ENCODE results near the gene ITPRID1. TPM values are rescaled to one million over a fixed set of nuclear protein-coding genes. Genes with fewer than 3 reads are reported as not detected.

The ITPRID1 gene
- total and polyA plus RNA-seq, 9 of the 15 experiments (the other 6 are each of a cell fraction or from before 2014, with no cell fraction given), result not detected

DNA sequence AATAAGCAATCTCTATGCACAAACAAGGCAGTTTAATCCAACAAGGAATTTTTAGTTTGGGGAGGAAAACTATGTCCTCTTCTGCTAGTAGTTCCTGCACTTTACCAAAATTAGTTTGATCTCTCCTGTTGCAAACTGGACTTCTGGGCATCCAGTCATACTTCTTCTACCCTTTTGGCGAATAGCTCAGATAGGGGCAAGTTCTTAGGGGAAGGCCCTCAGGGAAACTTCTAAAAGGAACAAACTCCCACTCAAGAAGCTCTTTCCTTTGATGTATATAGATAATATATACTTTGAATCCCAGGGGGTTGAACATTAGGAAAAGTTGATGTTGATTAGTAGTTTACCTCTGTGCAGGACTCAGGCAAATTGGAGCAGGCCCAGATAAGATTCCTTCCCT lies 151.7 kb downstream of the ITPRID1 start (continued):
- TF ChIP-seq, protein P1, sequence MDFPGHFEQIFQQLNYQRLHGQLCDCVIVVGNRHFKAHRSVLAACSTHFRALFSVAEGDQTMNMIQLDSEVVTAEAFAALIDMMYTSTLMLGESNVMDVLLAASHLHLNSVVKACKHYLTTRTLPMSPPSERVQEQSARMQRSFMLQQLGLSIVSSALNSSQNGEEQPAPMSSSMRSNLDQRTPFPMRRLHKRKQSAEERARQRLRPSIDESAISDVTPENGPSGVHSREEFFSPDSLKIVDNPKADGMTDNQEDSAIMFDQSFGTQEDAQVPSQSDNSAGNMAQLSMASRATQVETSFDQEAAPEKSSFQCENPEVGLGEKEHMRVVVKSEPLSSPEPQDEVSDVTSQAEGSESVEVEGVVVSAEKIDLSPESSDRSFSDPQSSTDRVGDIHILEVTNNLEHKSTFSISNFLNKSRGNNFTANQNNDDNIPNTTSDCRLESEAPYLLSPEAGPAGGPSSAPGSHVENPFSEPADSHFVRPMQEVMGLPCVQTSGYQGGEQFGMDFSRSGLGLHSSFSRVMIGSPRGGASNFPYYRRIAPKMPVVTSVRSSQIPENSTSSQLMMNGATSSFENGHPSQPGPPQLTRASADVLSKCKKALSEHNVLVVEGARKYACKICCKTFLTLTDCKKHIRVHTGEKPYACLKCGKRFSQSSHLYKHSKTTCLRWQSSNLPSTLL (IDR thresholded peaks at IDR 0.05), result no peak
- no peak for TF ChIP-seq THRAP3 (IDR thresholded peaks at IDR 0.05; ENCODE audit: borderline replicate concordance)
- no peak for TF ChIP-seq ZNF764 (CRISPR knock-in tag; IDR thresholded peaks at IDR 0.05; ENCODE audit: low read depth)
- TF ChIP-seq, protein P2, sequence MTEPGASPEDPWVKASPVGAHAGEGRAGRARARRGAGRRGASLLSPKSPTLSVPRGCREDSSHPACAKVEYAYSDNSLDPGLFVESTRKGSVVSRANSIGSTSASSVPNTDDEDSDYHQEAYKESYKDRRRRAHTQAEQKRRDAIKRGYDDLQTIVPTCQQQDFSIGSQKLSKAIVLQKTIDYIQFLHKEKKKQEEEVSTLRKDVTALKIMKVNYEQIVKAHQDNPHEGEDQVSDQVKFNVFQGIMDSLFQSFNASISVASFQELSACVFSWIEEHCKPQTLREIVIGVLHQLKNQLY (CRISPR knock-in tag; conservative IDR thresholded peaks at IDR 0.05), result no peak
- TF ChIP-seq TEAD4 (IDR thresholded peaks at IDR 0.05; ENCODE audit: low read length), result no peak
- TF ChIP-seq TEAD4 (CRISPR knock-in tag; IDR thresholded peaks at IDR 0.05; ENCODE audit: borderline replicate concordance), result no peak
- no peak for TF ChIP-seq ZKSCAN3 (CRISPR knock-in tag; IDR thresholded peaks at IDR 0.05)
- TF ChIP-seq, protein P3, sequence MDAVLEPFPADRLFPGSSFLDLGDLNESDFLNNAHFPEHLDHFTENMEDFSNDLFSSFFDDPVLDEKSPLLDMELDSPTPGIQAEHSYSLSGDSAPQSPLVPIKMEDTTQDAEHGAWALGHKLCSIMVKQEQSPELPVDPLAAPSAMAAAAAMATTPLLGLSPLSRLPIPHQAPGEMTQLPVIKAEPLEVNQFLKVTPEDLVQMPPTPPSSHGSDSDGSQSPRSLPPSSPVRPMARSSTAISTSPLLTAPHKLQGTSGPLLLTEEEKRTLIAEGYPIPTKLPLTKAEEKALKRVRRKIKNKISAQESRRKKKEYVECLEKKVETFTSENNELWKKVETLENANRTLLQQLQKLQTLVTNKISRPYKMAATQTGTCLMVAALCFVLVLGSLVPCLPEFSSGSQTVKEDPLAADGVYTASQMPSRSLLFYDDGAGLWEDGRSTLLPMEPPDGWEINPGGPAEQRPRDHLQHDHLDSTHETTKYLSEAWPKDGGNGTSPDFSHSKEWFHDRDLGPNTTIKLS (IDR thresholded peaks at IDR 0.05; ENCODE audit: borderline replicate concordance, low read depth), result no peak
- TF ChIP-seq HCFC1 (IDR thresholded peaks at IDR 0.05; ENCODE audit: low read depth, low read length), result no peak
- TF ChIP-seq, protein P4, sequence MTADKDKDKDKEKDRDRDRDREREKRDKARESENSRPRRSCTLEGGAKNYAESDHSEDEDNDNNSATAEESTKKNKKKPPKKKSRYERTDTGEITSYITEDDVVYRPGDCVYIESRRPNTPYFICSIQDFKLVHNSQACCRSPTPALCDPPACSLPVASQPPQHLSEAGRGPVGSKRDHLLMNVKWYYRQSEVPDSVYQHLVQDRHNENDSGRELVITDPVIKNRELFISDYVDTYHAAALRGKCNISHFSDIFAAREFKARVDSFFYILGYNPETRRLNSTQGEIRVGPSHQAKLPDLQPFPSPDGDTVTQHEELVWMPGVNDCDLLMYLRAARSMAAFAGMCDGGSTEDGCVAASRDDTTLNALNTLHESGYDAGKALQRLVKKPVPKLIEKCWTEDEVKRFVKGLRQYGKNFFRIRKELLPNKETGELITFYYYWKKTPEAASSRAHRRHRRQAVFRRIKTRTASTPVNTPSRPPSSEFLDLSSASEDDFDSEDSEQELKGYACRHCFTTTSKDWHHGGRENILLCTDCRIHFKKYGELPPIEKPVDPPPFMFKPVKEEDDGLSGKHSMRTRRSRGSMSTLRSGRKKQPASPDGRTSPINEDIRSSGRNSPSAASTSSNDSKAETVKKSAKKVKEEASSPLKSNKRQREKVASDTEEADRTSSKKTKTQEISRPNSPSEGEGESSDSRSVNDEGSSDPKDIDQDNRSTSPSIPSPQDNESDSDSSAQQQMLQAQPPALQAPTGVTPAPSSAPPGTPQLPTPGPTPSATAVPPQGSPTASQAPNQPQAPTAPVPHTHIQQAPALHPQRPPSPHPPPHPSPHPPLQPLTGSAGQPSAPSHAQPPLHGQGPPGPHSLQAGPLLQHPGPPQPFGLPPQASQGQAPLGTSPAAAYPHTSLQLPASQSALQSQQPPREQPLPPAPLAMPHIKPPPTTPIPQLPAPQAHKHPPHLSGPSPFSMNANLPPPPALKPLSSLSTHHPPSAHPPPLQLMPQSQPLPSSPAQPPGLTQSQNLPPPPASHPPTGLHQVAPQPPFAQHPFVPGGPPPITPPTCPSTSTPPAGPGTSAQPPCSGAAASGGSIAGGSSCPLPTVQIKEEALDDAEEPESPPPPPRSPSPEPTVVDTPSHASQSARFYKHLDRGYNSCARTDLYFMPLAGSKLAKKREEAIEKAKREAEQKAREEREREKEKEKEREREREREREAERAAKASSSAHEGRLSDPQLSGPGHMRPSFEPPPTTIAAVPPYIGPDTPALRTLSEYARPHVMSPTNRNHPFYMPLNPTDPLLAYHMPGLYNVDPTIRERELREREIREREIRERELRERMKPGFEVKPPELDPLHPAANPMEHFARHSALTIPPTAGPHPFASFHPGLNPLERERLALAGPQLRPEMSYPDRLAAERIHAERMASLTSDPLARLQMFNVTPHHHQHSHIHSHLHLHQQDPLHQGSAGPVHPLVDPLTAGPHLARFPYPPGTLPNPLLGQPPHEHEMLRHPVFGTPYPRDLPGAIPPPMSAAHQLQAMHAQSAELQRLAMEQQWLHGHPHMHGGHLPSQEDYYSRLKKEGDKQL (CRISPR knock-in tag; IDR thresholded peaks at IDR 0.05; ENCODE audit: borderline replicate concordance), result no peak
- TF ChIP-seq ZNF551 (CRISPR knock-in tag; IDR thresholded peaks at IDR 0.05), result no peak
- no peak for TF ChIP-seq NFYB (IDR thresholded peaks at IDR 0.05; ENCODE audit: extremely low read depth, insufficient read length)
